ENCODE data around the gene RALA.

The RALA gene

DNA sequence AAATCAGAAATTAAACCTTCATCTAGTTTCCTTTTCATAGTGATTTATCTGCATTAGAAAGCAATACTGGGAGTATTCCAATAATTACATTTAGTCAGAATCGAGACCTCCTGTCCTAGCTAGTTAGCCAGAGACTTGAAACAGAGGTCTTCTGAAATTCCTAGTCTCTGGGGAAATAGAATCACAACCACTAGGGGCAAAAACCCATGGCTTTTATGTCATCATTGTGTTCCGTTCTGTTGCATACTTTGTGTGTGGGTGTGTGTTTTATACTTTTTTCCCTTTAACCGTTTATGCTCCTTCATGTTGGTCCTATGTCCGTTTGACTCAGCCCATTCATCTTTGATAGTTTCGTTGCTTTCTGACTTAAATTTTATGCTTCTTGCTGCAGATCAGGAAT is 79.8 kb downstream of the RALA start:
- Mint-ChIP-seq H3K27ac (no peak overlapping the region), H3K4me3 (no peak overlapping the region), H3K36me3 (ENCODE audit: low read depth) (peaks cover 51% of the 10 kb centered on the region), H3K9me3 (no peaks in the 10 kb centered on the region), H3K27me3 (ENCODE audit: low read depth) (no peaks in the 10 kb centered on the region), H3K4me1 (peaks cover 12% of the 10 kb centered on the region)
- TF ChIP-seq, protein P1, sequence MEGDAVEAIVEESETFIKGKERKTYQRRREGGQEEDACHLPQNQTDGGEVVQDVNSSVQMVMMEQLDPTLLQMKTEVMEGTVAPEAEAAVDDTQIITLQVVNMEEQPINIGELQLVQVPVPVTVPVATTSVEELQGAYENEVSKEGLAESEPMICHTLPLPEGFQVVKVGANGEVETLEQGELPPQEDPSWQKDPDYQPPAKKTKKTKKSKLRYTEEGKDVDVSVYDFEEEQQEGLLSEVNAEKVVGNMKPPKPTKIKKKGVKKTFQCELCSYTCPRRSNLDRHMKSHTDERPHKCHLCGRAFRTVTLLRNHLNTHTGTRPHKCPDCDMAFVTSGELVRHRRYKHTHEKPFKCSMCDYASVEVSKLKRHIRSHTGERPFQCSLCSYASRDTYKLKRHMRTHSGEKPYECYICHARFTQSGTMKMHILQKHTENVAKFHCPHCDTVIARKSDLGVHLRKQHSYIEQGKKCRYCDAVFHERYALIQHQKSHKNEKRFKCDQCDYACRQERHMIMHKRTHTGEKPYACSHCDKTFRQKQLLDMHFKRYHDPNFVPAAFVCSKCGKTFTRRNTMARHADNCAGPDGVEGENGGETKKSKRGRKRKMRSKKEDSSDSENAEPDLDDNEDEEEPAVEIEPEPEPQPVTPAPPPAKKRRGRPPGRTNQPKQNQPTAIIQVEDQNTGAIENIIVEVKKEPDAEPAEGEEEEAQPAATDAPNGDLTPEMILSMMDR (IDR thresholded peaks at IDR 0.05; ENCODE audit: unreplicated experiment in 3 of 3): no peak

DNA sequence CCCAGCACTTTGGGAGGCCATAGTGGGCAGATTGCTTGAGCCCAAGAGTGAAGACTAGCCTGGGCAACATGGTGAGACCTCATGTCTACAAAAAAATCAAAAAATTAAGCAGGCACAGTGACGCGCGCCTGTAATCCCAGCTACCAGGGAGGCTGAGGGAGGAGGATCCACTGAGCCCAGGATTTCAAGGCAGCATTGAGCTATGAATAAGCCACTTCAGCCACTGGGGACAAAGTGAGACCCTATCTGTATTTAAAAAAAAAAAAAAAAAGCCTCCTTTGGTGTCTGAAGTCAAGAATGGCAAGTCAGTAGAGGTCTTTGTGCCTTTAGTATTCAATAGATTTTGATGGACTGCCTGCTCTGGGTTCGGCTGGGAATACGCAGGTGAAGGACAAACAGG is 85.7 kb downstream of the RALA start:
- Mint-ChIP-seq H3K27me3 (ENCODE audit: low read depth) (no peaks in the 10 kb centered on the region), H3K27ac (peak overlapping the region; percentile 65 to 92 (median 84))
- TF ChIP-seq, protein P1 (IDR thresholded peaks at IDR 0.05; ENCODE audit: unreplicated experiment in 3 of 3): no peak

DNA sequence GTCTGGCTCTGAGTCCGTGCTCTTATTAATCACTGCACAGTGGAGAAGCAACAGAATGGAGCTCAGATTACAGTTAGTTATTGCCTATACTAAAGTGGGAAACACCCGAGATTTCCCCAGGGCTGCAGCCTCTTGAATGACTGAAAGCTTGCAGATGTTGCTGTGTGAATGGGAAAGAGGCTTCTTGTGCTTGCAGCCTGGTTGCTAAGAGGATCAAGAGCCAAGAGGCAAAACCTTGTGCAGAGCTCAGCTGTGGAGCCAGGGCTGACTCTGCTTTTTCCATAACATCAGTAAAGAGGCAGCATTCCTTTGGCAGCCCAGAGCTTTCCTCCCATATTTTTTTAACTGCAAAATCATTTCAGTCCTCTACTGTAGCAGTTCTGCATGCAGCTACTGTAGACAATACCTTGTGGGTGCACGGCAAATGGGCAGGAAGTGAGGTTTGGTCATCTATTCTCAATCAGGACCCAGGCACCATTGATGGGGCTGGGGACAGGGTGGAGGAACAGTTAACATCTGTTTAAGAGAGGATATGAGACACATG is 86.5 kb downstream of the RALA start:
- Mint-ChIP-seq H3K9me3 (peaks cover 23% of the 10 kb centered on the region), H3K27ac (peak overlapping the region; percentile 65 to 92 (median 84)), H3K36me3 (ENCODE audit: low read depth) (peaks cover 18% of the 10 kb centered on the region), H3K27me3 (ENCODE audit: low read depth) (no peaks in the 10 kb centered on the region), H3K4me1 (peaks cover 26% of the 10 kb centered on the region), H3K4me3 (no peak overlapping the region)
- TF ChIP-seq, protein P1 (IDR thresholded peaks at IDR 0.05; ENCODE audit: unreplicated experiment in 3 of 3): no peak

More for the DNA sequence above, 85.7 kb downstream of the RALA start:
- peaks cover 19% of the 10 kb centered on the region for H3K9me3 Mint-ChIP-seq
- H3K4me1 Mint-ChIP-seq: peaks cover 26% of the 10 kb centered on the region
- H3K4me3 Mint-ChIP-seq: no peak overlapping the region
- H3K36me3 Mint-ChIP-seq (ENCODE audit: low read depth): peaks cover 19% of the 10 kb centered on the region

DNA sequence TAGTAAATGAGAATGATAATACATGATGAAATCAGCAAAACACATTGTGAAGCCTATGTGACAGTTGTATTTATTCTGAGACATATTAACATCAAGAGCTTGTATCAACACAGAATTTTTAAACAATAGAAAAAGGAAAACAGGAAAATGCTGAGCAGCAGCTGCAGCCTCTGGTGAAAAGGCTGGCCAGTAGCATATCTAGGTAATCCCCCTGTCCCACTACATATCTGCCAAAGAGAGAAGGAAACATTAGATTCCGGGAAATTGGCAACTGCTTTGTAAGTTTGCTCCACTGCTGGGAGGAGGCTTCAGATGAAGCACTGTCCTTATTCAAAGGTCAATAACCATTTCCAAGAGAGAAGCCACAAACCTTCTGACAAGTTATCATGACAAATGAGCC is 89.4 kb downstream of the RALA start:
- H3K36me3 Mint-ChIP-seq (ENCODE audit: low read depth): peaks cover 8% of the 10 kb centered on the region
- peaks cover 39% of the 10 kb centered on the region for H3K9me3 Mint-ChIP-seq
- no peak overlapping the region for H3K4me3 Mint-ChIP-seq
- H3K27ac Mint-ChIP-seq: no peak overlapping the region
- TF ChIP-seq, protein P1 (IDR thresholded peaks at IDR 0.05; ENCODE audit: unreplicated experiment in 3 of 3): no peak
- peaks cover 17% of the 10 kb centered on the region for H3K4me1 Mint-ChIP-seq
- no peaks in the 10 kb centered on the region for H3K27me3 Mint-ChIP-seq (ENCODE audit: low read depth)

DNA sequence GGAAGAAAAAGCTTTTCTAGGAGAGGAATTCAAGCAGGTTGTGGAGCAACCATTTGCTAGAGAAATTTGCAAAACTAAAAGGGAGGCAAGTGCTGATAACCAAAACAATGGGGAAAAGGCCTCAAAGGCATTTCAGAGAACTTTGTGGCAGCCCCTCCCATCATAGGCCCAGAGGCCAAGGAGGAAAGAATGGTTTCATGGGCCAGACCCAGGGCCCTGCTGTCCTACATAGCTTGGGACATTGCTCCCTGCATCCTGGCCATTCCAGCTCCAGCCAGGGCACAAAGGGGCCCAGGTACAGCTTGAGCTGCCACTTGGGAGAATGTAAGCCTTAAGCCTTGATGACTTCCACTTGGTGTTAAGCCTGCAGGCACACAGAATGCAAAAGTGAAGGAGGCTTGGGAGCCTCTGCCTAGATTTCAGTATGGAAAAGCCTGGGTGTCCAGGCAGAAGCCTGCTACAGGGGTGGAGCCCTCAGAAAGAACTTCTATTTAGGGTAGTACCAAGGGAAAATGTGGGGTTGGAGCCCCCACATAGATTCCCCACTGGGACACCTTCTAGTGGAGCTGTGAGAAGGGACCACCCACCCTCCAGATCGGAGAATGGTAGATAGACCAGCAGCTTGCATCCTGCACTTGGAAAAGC is 91.2 kb downstream of the RALA start:
- Mint-ChIP-seq H3K27ac (no peak overlapping the region), H3K4me3 (no peak overlapping the region), H3K36me3 (ENCODE audit: low read depth) (peaks cover 8% of the 10 kb centered on the region), H3K27me3 (ENCODE audit: low read depth) (no peaks in the 10 kb centered on the region), H3K9me3 (peaks cover 41% of the 10 kb centered on the region), H3K4me1 (peaks cover 6% of the 10 kb centered on the region)
- TF ChIP-seq, protein P1 (IDR thresholded peaks at IDR 0.05; ENCODE audit: unreplicated experiment in 3 of 3): no peak

DNA sequence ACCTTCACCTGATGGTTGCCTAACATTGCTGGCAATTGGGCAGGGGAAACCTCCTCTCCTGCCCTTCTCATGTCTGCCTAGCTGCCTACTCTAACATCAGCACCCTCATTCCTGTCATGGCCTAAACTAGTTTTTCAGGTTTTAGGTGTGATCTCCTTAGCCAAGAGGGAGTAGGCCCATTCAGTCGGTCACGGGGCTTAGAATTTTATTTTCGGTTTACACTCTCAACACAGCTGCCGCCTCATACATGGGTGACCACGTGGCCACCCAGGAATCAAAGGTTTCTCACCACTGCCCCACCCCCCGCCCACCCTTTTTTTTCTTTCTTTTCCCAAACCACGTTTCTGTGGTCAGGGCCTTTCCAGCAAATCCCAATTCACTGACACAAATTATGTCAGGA is 97.2 kb downstream of the RALA start:
- no peak overlapping the region for H3K4me3 Mint-ChIP-seq
- TF ChIP-seq, protein P1 (IDR thresholded peaks at IDR 0.05; ENCODE audit: unreplicated experiment in 3 of 3): no peak
- no peaks in the 10 kb centered on the region for H3K36me3 Mint-ChIP-seq (ENCODE audit: low read depth)
- peak overlapping the region in 2 of 3 experiments; percentile 13 to 85 for H3K27ac Mint-ChIP-seq
- peaks cover 15% of the 10 kb centered on the region for H3K9me3 Mint-ChIP-seq
- no peaks in the 10 kb centered on the region for H3K27me3 Mint-ChIP-seq (ENCODE audit: low read depth)
- no peaks in the 10 kb centered on the region for H3K4me1 Mint-ChIP-seq

All from nephron (organoid).